HepG2 (cell line): ENCODE results near the gene TOB1. TPM values are rescaled to one million over a fixed set of nuclear protein-coding genes. Genes with fewer than 3 reads are reported as not detected.

Experiments
- AKNA ChIP-seq: sonication (generic); formaldehyde crosslinking; IDR thresholded peaks from 2 replicates; pipeline ENCODE4 v1.4.0; 2020; ENCODE audit warnings: missing genetic modification reagents, borderline replicate concordance
- CBFB ChIP-seq: sonication (generic); formaldehyde crosslinking; IDR thresholded peaks from 2 replicates; pipeline ENCODE4 v1.4.0; 2020; ENCODE audit warnings: missing genetic modification reagents
- IRF9 ChIP-seq: sonication (generic); formaldehyde crosslinking; IDR thresholded peaks from 2 replicates; pipeline ENCODE4 v1.8.0; 2022; ENCODE audit warnings: missing genetic modification reagents, mild to moderate bottlenecking, borderline replicate concordance
- KLF6 ChIP-seq: IDR thresholded peaks from 2 replicates; pipeline ENCODE4 v1.8.0; 2016; ENCODE audit warnings: missing biosample characterization, missing genetic modification reagents
- PHF21A ChIP-seq: sonication (generic); formaldehyde crosslinking; IDR thresholded peaks from 2 replicates; pipeline ENCODE4 v1.5.0; 2020; ENCODE audit warnings: mild to moderate bottlenecking, missing genetic modification reagents
- PTBP1 ChIP-seq: fragments of 200-400 bp; formaldehyde crosslinking; IDR thresholded peaks from 2 replicates; pipeline ENCODE4 v1.6.1; 2018; ENCODE audit warnings: low read length, low read depth; ENCODE audit not compliant: poor library complexity, severe bottlenecking
- SMAD3 ChIP-seq: sonication (generic); formaldehyde crosslinking; IDR thresholded peaks from 2 replicates; pipeline ENCODE4 v1.4.0; 2020; ENCODE audit warnings: missing genetic modification reagents
- ZBTB38 ChIP-seq: sonication (generic); formaldehyde crosslinking; IDR thresholded peaks from 2 replicates; pipeline ENCODE4 v1.5.1; 2020; ENCODE audit warnings: mild to moderate bottlenecking, missing genetic modification reagents
- ZFP37 ChIP-seq: sonication (generic); formaldehyde crosslinking; IDR thresholded peaks from 2 replicates; pipeline ENCODE4 v1.4.0; 2020; ENCODE audit warnings: missing genetic modification reagents, borderline replicate concordance
- ZNF546 ChIP-seq: sonication (generic); formaldehyde crosslinking; conservative IDR thresholded peaks from 2 replicates; pipeline ENCODE4 v1.8.1; 2023; ENCODE audit warnings: mild to moderate bottlenecking, missing genetic modification reagents
- ZNF563 ChIP-seq: sonication (generic); formaldehyde crosslinking; IDR thresholded peaks from 2 replicates; pipeline ENCODE4 v1.8.0; 2022; ENCODE audit warnings: mild to moderate bottlenecking, moderate library complexity, missing genetic modification reagents
- ZNF574 ChIP-seq: sonication (generic); formaldehyde crosslinking; IDR thresholded peaks from 2 replicates; pipeline ENCODE4 v1.4.0; 2020; ENCODE audit warnings: missing genetic modification reagents
- ZSCAN25 ChIP-seq: sonication (generic); formaldehyde crosslinking; IDR thresholded peaks from 2 replicates; pipeline ENCODE4 v1.8.0; 2022; ENCODE audit warnings: mild to moderate bottlenecking, missing genetic modification reagents
- polyA plus RNA-seq, 8 experiments: library from polyadenylated mRNA; depleted of rRNA in 3 of 8; stranded (reverse) in 7 of 8; unstranded in 1 of 8; fragments of >200 nt; fragmentation: Illumina TruSeq in 4 of 8; extraction: Trizol in 4 of 8; gene quantifications; 2 replicates each; pipeline versions ENCODE4 v1.2.1 to v1.2.3, GENCODE V29; 2011 to 2016; ENCODE audit warnings: low read depth in 4 of 8, missing spikeins in 1 of 8, mixed read lengths in 1 of 8; ENCODE audit not compliant: insufficient read depth in 1 of 8
- total RNA-seq, 5 experiments: library from RNA; depleted of rRNA; stranded (reverse); fragments of >200 nt; fragmentation: Illumina TruSeq; extraction: Trizol; gene quantifications; 2 replicates each; pipeline ENCODE4 v1.2.3, GENCODE V29; 2016; ENCODE audit warnings: low read depth in 1 of 5
- TF ChIP-seq, protein P1 (sequence below): sonication (generic); formaldehyde crosslinking; IDR thresholded peaks from 2 replicates; pipeline ENCODE4 v1.5.0; 2020; ENCODE audit warnings: missing genetic modification reagents
- TF ChIP-seq, protein P2 (sequence below): sonication (generic); formaldehyde crosslinking; IDR thresholded peaks from 2 replicates; pipeline ENCODE4 v1.5.0; 2020; ENCODE audit warnings: mild to moderate bottlenecking, missing genetic modification reagents

TOB1 gene
- total and polyA plus RNA-seq, 2 of the 13 experiments (the other 11 are each of a cell fraction or from before 2014, with no cell fraction given) = 21.9 to 57.7 TPM

DNA sequence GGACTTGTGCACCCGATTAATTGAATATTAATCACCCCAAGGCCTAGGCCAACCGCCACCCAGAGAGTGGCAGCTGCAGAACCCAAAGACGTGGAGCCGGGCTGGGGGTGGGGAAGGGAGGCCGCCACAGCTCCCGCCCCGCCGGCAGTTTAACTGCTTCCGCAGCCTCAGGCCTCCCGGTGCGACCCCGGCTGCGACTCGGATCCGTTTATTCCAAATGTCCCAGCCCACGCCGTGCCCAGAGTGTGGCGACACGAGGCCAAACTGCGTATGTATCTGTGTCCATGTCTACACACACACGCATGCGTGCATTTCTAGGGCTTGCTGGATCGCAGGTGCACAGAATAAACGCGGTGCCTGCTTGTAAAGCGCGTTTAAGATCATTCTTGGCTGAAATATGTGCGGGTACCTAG, 802 bp upstream of the TOB1 start (continued):
- TF ChIP-seq ZNF574 (peak; percentile 55), ZFP37 (0 out of 2 replicates have a peak, but pooled peaks have one; percentile 85), ZNF563 (CRISPR knock-in tag) (0 out of 2 replicates have a peak, but pooled peaks have one; percentile 12), ZNF546 (CRISPR knock-in tag) (no peak), AKNA (no peak), ZBTB38 (no peak; the same call in 1 of the 2 replicates), KLF6 (CRISPR knock-in tag) (no peak), PHF21A (no peak), SMAD3 (no peak), ZSCAN25 (no peak), PTBP1 (no peak), IRF9 (no peak), CBFB (CRISPR knock-in tag) (0 out of 2 replicates have a peak, but pooled peaks have one; percentile 7)
- TF ChIP-seq, protein P1, sequence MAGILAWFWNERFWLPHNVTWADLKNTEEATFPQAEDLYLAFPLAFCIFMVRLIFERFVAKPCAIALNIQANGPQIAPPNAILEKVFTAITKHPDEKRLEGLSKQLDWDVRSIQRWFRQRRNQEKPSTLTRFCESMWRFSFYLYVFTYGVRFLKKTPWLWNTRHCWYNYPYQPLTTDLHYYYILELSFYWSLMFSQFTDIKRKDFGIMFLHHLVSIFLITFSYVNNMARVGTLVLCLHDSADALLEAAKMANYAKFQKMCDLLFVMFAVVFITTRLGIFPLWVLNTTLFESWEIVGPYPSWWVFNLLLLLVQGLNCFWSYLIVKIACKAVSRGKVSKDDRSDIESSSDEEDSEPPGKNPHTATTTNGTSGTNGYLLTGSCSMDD (CRISPR knock-in tag) = 0 out of 2 replicates have a peak, but pooled peaks have one; percentile 58
- TF ChIP-seq, protein P2, sequence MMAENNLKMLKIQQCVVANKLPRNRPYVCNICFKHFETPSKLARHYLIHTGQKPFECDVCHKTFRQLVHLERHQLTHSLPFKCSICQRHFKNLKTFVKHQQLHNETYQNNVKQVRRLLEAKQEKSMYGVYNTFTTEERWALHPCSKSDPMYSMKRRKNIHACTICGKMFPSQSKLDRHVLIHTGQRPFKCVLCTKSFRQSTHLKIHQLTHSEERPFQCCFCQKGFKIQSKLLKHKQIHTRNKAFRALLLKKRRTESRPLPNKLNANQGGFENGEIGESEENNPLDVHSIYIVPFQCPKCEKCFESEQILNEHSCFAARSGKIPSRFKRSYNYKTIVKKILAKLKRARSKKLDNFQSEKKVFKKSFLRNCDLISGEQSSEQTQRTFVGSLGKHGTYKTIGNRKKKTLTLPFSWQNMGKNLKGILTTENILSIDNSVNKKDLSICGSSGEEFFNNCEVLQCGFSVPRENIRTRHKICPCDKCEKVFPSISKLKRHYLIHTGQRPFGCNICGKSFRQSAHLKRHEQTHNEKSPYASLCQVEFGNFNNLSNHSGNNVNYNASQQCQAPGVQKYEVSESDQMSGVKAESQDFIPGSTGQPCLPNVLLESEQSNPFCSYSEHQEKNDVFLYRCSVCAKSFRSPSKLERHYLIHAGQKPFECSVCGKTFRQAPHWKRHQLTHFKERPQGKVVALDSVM (CRISPR knock-in tag) = no peak
